NCI-H2196 treated with DMSO at 0.1 percent for 48 hours (cell line): ENCODE data around the gene ROM1.
"Not testable (repeated sequence)": the region's sequence is repeated elsewhere in the genome, so short reads cannot be mapped to it uniquely, and the experiment has no call there.

Experiments
- DNase-seq: peaks from one replicate; lab custom pipeline; 2025; ENCODE audit not compliant: unreplicated experiment; lab: John Stamatoyannopoulos, UW

ROM1 gene

DNA sequence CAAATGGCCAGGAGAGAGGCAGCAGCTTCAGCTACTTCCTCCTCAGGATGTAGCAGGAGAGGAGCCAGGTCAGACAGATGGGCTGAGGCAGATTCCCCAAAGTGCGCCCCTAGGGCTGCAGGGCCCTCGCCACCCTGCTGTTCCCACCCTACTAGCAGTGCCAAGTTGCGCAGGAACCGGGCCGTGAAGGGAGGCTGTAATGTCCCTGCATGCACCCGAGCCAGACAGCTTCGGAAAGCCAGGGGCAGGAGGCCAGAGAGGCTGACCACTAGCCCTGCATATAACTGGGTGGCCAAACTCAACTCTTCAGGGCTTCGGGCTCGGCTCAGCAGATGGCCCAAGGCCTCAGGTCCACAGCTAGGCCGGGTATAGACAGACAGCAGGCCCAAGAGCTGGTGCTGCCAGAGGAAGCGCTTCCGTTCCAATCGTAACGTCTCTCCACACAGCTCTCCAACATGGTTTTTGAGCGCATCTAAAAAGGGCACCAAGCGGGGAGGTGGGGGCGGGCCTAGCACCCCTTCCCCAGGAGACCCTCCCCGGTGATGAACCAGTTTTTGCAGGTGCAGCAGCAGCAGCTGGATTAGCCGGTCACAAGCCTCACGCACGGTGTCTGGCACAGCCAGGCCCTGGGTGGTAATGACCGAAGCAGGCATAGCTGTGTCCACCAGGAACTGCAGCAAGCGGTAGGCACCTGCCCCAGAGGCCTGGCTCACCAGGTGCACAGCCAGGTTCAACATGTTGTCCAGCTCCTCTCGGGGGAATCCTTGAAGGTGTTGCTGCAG is 35.3 kb downstream of the ROM1 start:
- no peak for DNase-seq

DNA sequence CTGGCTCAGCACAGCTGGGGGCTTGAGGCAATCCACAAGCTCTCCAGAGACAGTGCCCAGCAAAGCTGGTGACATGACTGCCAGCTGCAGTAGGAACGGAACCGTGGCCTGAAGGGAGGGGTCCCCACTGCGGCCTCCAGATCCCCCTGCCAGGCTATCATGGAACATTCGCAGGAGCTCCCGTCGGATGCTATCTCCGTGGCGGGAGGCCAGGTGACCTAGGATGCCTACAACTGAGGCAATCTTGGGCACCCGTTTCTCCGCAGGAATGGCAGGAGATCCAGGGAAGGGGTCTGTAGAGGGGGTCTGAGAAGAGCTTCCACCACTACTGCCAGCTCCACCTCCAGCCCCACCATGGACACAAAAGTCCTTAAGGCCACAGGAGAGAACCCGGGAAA is 35.9 kb downstream of the ROM1 start:
- DNase-seq, result no peak

DNA sequence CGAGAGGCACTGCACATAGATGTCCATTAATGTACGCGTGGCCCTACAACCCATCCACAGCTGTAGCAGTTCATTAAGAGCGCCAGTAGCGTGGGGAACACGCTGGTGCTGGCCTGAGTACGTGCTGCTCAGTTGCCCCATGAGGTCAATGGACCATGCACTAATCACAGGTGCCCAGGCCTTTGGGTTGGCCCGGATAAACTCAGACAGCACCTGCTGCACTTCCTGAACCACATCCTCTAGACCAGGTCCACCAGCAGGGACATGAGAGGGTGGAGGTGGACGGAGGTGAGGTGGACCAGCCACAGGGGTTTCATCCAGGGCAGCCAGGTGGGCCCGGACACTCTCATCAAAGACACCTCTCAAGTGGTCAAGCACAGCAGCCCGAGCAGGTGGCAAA is 36.4 kb downstream of the ROM1 start:
- no peak for DNase-seq

GRCh38 chr11:62650283-62650682 is 37.2 kb downstream of the ROM1 start:
- DNase-seq, result not testable (repeated sequence)

DNA sequence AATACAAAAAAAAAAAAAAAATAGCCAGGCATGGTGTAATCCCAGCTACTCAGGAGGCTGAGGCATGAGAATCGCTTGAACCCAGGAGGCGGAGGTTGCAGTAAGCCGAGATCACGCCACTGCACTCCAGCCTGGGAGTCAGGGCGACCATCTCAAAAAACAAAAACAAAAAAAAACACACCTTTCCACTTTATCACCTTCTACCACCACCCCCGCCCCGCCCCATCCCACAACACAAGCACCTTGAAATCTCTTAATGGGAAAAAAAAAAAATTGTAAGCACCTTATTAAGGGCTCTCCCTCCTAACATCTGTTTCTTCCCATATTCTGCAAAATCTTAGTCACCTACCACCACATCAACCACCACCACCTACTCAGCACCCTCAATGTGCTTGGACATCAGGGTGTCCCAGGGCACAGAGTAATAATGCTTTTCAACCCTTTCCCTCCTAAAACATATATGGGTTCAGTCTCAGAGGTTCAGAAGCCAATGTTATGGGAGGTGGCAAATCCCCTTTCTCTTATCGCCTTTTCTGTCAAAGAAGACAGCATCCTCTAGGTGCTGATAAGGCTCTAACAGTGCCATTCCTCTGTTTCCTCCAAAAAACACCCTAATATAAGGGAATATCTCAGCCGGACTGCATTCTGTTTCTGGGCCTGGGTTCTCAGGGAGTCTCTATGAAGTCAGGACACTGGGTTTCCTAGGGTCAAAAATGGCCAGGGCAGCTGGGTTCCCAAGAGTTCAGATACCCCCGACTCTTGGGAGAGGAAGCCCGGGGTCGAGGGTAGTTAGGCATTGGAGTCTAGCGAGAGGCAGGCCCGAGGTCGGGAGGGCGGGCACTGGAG is 39.3 kb downstream of the ROM1 start:
- DNase-seq, result no peak

DNA sequence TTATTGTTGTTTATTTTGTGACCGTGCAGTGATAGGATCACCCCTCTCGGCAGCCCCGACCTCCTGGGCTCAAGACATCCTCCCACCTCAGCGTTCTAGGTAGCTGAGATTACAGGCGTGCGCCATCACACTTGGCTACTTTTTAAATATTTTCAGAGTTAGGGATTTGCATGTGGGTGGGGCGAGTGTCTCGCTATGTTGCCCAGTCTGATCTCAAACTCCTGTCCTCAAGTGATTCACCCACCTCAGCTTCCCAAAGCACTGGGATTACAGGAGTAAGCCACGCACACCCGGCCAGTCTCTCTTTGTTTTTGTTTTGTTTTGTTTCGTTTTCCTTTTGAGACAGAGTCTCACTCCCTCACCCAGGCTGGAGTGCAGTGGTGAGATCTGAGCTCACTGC is 41.2 kb downstream of the ROM1 start:
- DNase-seq, result no peak

DNA sequence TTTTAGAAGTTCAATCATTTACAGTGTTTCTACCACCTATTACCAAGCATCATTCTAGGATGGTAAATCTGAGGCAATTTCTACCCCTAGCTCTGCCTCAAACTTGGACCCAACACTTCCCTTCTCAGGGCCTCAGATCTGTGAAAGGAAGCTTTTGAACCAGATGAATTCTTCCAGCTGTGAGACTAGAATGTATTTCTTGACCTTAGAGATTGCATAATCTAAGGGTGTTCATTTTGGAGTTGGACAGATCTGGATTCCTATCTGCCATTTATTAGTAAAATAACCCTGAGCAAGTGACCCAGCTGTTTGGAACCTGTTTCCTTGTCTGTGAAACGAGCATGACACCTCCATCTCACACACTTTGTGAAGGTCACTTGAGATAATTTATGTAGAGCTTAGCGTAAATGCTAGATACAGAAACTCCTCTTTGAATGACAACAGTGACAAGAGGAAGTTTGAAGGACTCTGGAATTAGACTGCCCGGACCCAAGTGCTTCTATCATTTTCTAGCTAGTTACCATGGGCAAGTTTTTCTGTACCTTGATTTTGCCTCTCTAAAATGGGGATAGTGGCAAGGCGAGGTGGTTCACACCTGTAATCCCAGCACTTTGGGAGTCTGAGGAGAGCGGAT is 43.9 kb downstream of the ROM1 start:
- no peak for DNase-seq

GRCh38 chr11:62664405-62665074 is 51.5 kb downstream of the ROM1 start:
- no peak for DNase-seq
